ENCODE data around the gene ARMC10. TPM values are rescaled to one million over a fixed set of nuclear protein-coding genes. Genes with fewer than 3 reads are reported as not detected.
A peak's percentile ranks its signal among the peaks of the same experiment; 100 is the strongest.

The ARMC10 gene
- total and polyA plus RNA-seq, 9 of the 15 experiments (the other 6 are each of a cell fraction or from before 2014, with no cell fraction given): 17.0 to 113 (median 72.6) TPM

DNA sequence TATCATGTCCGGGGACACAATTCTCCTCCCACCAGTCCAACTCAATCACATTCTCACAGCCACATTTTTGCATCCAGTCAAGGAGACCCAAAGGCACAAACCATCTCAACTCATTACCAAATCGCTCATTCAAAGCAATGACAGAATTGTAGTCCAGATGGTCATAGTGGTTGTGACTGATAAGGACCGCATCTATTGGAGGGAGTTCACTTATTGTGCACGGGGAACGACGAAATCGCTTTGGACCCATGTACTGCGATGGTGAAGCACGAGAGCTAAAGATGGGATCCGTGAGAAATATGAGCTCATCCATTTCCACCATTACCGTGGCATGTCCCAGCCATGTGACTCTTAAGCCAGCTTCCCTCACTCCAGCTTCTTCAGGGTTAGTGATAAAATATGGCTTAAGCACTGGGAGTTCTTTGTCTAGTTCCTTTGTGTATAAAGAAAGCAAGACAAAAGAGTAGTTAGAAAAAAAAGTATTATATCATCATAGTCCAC is 44.9 kb downstream of the ARMC10 start (continued):
- TF ChIP-seq, protein P1, sequence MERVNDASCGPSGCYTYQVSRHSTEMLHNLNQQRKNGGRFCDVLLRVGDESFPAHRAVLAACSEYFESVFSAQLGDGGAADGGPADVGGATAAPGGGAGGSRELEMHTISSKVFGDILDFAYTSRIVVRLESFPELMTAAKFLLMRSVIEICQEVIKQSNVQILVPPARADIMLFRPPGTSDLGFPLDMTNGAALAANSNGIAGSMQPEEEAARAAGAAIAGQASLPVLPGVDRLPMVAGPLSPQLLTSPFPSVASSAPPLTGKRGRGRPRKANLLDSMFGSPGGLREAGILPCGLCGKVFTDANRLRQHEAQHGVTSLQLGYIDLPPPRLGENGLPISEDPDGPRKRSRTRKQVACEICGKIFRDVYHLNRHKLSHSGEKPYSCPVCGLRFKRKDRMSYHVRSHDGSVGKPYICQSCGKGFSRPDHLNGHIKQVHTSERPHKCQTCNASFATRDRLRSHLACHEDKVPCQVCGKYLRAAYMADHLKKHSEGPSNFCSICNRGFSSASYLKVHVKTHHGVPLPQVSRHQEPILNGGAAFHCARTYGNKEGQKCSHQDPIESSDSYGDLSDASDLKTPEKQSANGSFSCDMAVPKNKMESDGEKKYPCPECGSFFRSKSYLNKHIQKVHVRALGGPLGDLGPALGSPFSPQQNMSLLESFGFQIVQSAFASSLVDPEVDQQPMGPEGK (CRISPR knock-in tag; IDR thresholded peaks at IDR 0.05; ENCODE audit: borderline replicate concordance): no peak
- TF ChIP-seq, protein P2, sequence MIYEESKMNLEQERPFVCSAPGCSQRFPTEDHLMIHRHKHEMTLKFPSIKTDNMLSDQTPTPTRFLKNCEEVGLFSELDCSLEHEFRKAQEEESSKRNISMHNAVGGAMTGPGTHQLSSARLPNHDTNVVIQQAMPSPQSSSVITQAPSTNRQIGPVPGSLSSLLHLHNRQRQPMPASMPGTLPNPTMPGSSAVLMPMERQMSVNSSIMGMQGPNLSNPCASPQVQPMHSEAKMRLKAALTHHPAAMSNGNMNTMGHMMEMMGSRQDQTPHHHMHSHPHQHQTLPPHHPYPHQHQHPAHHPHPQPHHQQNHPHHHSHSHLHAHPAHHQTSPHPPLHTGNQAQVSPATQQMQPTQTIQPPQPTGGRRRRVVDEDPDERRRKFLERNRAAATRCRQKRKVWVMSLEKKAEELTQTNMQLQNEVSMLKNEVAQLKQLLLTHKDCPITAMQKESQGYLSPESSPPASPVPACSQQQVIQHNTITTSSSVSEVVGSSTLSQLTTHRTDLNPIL (CRISPR knock-in tag; IDR thresholded peaks at IDR 0.05): no peak
- TF ChIP-seq CREB3L1 (IDR thresholded peaks at IDR 0.05; ENCODE audit: borderline replicate concordance, low read depth): peak; percentile 60; the same call in 1 of the 2 replicates
- TF ChIP-seq ZKSCAN3 (CRISPR knock-in tag; IDR thresholded peaks at IDR 0.05): no peak
- peak; percentile 91 for TF ChIP-seq ZNF766 (CRISPR knock-in tag; conservative IDR thresholded peaks at IDR 0.05)
- no peak for TF ChIP-seq DDX20 (tag; IDR thresholded peaks at IDR 0.05; ENCODE audit: low read depth)
- peak; percentile 80; the same call in 1 of the 2 replicates for TF ChIP-seq CREB1 (IDR thresholded peaks at IDR 0.05)
- peak; percentile 69; the same call in 1 of the 2 replicates for TF ChIP-seq CREB1 (CRISPR knock-in tag; IDR thresholded peaks at IDR 0.05)
- TF ChIP-seq ESRRA (IDR thresholded peaks at IDR 0.05; ENCODE audit: borderline replicate concordance, low read depth): peak; percentile 93
- TF ChIP-seq, protein P3, sequence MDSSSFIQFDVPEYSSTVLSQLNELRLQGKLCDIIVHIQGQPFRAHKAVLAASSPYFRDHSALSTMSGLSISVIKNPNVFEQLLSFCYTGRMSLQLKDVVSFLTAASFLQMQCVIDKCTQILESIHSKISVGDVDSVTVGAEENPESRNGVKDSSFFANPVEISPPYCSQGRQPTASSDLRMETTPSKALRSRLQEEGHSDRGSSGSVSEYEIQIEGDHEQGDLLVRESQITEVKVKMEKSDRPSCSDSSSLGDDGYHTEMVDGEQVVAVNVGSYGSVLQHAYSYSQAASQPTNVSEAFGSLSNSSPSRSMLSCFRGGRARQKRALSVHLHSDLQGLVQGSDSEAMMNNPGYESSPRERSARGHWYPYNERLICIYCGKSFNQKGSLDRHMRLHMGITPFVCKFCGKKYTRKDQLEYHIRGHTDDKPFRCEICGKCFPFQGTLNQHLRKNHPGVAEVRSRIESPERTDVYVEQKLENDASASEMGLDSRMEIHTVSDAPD (CRISPR knock-in tag; IDR thresholded peaks at IDR 0.05): no peak
- TF ChIP-seq, protein P4, sequence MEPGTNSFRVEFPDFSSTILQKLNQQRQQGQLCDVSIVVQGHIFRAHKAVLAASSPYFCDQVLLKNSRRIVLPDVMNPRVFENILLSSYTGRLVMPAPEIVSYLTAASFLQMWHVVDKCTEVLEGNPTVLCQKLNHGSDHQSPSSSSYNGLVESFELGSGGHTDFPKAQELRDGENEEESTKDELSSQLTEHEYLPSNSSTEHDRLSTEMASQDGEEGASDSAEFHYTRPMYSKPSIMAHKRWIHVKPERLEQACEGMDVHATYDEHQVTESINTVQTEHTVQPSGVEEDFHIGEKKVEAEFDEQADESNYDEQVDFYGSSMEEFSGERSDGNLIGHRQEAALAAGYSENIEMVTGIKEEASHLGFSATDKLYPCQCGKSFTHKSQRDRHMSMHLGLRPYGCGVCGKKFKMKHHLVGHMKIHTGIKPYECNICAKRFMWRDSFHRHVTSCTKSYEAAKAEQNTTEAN (CRISPR knock-in tag; IDR thresholded peaks at IDR 0.05): peak; percentile 79; the same call in 1 of the 2 replicates
- peak; percentile 92 for TF ChIP-seq JUN (IDR thresholded peaks at IDR 0.05; ENCODE audit: borderline replicate concordance, low read depth, low read length)
- TF ChIP-seq JUN (CRISPR knock-in tag; IDR thresholded peaks at IDR 0.05; ENCODE audit: borderline replicate concordance): peak; percentile 85
- TF ChIP-seq ZNF3 (CRISPR knock-in tag; IDR thresholded peaks at IDR 0.05): no peak
- TF ChIP-seq SMAD1 (IDR thresholded peaks at IDR 0.05; ENCODE audit: low read depth, low read length, partially characterized antibody): no peak
- no peak for TF ChIP-seq RNF219 (CRISPR knock-in tag; IDR thresholded peaks at IDR 0.05)
- TF ChIP-seq PTBP1 (IDR thresholded peaks at IDR 0.05; ENCODE audit: low read depth, low read length): 0 out of 2 replicates have a peak, but pooled peaks have one; percentile 35
- TF ChIP-seq DIDO1 (tag; IDR thresholded peaks at IDR 0.05; ENCODE audit: low read depth): no peak
- no peak for TF ChIP-seq YBX1 (IDR thresholded peaks at IDR 0.05)

Data from K562 (cell line).